MM.1S (cell line): ENCODE data around the gene PRKG1.

Experiments
- CTCF ChIP-seq: fragments of 300-600 bp; sonication (generic); IDR thresholded peaks from 2 replicates; pipeline ENCODE4 v1.5.1; 2016; ENCODE audit warnings: antibody characterized with exemption, low read length, mixed read lengths
- EZH2 ChIP-seq: fragments of 300-600 bp; sonication (generic); optimal IDR thresholded peaks from 2 replicates; pipeline ENCODE3; 2017; ENCODE audit warnings: low read depth, mild to moderate bottlenecking, antibody characterized with exemption, low read length, mixed read lengths
- EZH2phosphoT487 ChIP-seq: fragments of 300-600 bp; sonication (generic); IDR thresholded peaks from 2 replicates; pipeline ENCODE4 v1.6.1; 2018; ENCODE audit warnings: antibody characterized with exemption, low read length

- no peak for TF ChIP-seq EZH2phosphoT487
- TF ChIP-seq CTCF, result no peak
- TF ChIP-seq EZH2, result no peak
Measured at GRCh38 chr10:52297747-52298146, 1223.5 kb downstream of the PRKG1 start.
